Activated gamma-delta T cell treated with Interleukin-2 at 50 U/mL for 16 hours (primary cell): Measurements from ENCODE around the gene CATSPERE.
"Not testable (repeated sequence)": the region's sequence is repeated elsewhere in the genome, so short reads cannot be mapped to it uniquely, and the experiment has no call there.

Source experiments
- DNase-seq: peaks from one replicate; pipeline ENCODE4 v3.0.0-alpha.2; 2020

The CATSPERE gene

DNA sequence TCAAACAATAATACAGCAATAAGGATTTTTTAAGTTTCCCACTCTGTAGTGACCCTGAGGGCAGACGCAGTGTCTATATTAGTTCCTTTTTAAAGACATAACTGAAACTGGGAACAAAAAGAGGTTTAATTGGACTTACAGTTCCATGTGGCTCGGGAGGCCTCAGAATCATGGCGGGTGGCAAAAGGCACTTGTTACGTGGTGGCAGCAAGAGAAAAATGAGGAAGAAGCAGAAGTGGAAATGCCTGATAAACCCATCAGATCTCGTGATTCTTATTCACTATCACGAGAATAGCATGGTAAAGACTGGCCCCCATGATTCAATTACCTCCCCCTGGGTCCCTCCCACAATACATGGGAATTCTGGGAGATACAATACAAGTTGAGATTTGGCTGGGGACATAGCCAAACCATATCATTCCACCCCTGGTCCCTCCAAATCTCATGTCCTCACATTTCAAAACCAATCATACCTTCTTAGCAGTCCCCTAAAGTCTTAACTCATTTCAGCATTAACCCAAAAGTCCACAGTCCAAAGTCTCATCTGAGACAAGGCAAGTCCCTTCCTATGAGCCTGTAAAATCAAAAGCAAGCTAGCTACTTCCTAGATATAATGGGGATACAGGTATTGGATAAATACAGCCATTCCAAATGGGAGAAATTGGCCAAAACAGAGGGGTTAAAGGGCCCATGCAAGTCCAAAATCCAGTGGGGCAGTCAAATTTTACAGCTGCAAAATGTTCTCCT, 205.8 kb downstream of the CATSPERE start:
- DNase-seq = not testable (repeated sequence)

DNA sequence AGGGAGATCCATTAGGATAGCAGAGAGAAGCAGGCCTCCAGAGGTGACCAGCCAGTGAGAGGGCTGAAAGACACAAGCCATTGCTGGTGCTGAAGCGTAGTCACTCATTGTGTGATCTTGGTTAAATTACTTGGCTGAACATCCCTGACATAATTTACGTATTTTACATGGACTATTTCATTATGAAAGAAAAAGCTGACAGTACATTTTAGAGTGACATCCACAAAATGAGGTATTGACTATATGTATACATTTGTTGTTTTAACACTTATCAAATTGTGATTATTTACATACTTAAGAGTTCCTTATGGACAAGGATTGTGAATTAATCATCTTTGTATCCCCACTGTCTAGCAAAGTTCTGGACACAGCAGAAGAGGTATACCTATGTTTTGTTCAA, 206.7 kb downstream of the CATSPERE start:
- no peak for DNase-seq

DNA sequence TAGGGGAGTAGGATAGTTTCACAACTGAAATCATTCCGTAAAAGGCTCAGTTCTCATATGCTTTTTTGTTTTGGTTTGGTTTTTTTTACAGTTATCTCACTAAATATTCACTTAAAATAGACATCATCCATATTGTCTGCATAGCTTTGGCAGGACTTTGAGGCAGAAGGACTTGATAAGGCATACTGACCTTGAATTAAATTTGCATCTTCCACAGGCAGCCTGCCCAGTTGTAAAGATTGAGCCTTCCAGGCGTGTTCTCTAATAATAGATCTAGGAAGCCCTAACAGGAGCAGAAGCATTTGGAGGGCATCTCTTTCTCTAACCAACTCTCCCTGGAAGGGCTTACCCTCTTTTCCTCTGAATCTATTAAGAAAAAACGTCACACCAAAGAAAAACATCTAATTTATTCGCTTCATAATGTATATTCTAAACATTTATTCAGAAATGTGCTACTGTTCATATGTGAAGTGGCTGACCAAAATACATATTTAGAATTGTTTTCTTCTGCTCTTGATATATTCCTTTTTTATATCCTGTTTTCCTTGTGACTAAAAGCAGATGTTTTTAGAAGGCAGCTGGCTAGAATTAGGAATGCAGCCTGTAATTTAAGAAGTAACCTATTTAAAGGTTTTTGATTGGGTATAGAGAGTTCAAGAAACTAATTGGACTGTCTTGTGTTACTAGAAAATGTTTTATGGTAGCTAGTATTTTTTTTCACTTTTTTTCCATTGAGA, 212.0 kb downstream of the CATSPERE start:
- DNase-seq = no peak

DNA sequence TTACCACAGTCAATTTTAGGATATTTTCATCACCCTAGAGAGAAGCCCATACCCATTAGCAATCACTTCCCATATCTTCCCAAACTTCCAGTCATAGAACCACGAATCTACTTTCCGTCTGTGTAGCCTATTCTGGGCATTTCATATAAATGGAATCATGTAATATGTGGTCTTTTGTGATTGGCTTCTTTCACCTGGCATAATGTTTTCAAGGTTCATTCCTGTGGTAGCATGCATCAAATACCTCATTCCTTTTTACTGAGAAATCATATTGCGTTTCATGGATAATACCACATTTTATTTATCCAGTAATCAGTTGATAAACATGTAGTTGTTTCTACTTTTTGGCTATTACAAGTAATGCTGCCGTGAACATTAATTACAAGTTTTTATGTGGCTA, 213.4 kb downstream of the CATSPERE start:
- no peak for DNase-seq

DNA sequence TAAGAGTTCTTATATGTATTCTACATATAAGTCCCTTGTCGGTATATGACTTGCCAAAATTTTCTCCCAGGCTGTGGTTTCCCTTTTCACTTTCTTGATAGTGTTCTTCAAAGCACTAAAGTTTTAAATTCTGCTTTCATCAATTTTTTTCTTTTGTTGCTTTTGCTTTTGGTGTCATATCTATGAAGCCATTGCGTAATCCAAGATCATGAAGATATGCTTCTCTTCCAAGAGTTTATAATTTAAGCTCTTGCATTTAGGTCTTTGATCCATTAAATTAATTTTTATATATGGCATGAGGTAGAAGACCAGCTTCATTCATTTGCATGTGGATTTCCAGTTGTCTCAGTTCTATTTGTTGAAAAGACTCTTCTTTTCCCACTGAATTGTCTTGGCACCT, 214.1 kb downstream of the CATSPERE start:
- DNase-seq = no peak

DNA sequence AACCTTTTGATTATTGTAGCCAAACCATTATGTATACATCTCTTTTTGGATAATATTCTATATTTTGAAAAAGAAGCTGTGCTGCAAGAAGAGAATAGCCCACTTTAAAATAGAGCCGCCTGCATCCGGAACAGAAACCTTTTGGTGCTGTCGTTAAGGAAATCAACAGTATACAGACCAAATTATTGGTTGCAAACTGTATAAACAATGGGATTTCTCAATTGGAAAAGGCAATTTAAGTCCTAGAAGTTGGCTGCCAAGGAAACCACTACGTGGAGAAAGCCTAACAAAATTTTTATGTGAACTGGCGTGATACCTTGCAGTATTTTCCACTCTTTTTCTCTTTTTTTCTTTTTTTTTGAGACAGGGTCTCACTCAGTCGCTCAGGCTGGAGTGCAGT, 217.6 kb downstream of the CATSPERE start:
- no peak for DNase-seq

DNA sequence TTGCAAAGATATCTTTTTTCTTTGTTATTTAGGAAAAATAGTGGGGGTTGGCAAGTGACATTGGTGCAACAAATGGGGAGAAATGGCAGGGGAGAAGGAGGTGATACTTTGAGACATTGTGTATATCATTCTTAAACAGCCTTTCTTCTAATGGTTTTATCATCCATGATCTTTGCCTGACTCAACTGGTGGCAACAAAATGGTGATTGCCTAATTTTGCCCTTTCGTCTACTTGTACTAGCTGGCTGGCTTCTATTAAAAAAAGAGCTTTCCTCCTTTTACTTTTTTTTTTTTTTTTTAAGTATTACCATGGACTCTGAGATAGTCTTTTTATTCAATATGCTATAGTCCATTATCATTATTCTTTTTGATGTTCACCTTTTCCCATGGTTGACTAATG, 219.6 kb downstream of the CATSPERE start:
- no peak for DNase-seq

DNA sequence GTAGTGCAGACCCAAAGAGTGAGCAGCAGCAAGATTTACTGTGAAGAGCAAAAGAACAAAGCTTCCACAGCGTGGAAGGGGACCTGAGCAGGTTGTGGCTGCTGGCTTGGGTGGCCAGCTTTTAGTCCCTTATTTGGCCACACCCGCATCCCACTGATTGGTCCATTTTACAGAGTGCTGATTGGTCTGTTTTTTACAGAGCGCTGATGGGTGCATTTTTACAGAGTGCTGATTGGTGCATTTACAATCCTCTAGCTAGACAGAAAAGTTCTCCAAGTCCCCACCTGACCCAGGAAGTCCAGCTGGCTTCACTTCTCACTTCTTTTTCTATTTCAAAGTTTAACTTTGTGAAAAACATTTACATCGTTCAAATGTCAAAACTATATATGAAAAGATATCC, 221.0 kb downstream of the CATSPERE start:
- not testable (repeated sequence) for DNase-seq
